ELR (cell line): ENCODE results near the gene FBLIM1.
A peak's percentile ranks its signal among the peaks of the same experiment; 100 is the strongest.

Experiments used
- DNase-seq: peaks from one replicate; pipeline ENCODE4 v3.0.0-alpha.2; 2015; ENCODE audit warnings: low read depth

The FBLIM1 gene

GRCh38 chr1:15730936-15731335 lies 27.7 kb upstream of the FBLIM1 start:
- DNase-seq, result no peak

DNA sequence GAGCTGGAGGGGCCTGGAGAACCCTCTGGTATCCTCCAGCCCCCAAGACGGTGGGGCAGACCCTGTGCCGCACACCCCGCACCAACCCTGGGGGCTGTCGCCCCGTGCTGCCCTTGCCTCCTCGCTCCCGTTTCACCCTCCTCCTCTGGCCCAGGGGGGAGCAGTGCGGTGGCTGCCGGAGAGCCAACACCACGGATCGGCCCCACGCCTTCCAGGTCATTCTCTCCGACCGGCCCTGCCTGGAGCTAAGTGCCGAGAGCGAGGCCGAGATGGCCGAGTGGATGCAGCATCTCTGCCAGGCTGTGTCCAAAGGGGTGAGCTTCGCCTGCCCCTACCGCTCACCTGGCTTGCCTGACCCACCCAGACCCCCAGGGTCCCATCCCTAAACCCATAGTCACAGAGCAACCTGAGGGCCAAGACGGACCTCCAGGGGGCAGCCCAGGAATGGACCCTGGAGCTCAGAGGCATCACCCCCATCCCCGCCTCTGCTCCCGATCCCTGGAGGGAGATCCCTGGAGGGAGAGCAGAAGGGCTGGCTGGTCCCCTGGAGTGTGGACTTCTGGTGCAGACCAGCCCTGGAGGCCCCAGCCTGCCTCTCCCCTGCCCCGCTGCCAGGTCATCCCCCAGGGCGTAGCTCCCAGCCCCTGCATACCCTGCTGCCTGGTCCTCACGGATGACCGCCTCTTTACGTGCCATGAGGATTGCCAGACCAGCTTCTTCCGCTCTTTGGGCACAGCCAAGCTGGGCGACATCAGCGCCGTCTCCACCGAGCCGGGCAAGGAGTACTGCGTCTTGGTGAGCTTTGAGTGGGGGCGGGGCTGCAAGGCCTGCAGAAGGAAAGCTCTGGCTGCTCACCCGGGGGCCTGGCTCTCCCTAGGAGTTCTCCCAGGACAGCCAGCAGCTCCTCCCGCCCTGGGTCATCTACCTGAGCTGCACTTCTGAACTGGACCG lies 26.6 kb upstream of the FBLIM1 start:
- DNase-seq, result no peak

GRCh38 chr1:15732686-15733081 lies 25.9 kb upstream of the FBLIM1 start:
- no peak for DNase-seq

DNA sequence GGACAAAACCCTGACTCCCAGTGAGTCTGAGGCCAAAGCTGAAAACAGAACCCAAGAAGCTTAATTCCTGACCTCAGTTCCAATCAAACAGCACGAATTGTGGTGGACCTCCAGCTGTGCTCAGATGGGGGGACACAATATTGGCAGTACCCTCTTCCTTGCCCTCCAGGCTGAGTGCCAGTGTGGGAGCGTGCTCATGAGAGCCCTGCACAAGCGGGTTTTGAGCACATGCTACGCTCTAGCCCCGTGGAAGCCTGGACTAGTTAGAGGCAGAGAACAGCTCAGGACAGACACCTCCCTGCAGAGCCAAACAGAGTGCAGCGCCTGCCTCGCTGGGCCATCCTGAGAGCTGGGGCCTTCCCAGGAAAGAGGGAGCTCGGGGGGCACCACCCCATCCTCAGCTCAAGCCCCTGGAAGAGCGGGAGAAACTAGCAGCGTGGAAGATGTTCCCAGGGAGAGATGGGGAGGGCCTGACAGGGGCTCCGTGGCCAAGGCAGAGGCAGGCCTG lies 25.3 kb upstream of the FBLIM1 start:
- no peak for DNase-seq

DNA sequence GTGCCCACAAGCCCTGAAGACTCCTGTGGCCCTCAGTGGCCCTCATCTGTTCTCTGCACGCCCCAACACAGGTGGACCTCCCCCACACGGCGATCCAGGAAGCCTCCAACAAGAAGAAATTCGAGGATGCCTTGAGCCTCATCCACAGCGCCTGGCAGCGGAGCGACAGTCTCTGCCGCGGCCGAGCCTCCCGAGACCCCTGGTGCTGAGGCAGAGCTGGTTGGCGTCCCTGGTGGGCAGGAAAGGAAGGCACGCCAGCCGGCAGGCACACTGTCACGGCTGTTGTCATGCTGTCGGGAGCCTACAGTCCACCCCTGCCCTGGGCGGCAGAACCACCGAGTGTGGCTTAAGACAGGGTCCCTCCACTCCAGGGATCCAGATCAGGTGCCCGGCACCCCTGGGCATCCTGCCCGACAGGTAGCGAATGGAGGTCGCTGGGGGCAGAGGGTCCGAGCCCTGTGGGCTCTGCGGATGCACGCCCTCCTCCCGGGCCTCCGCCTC lies 24.8 kb upstream of the FBLIM1 start:
- DNase-seq, result no peak

DNA sequence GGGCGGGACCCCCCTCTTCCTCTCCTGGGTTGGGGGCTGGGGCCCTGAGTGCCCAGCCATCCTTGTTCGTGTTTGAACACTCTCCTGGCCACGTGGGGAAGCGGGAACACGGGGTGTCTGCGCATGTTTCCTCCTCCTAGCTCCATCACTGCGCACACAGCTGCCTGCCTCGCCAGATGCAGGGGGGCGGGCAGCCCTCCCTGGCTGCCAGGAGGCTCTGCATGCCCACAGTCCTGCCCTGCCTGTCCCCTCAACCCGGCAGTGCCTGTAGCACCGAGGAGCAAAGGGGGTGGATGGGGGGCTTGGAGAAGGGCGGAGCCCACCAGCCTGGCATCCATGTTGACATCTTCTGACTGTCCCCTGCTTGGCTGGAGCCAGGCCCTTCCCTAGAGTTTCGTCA lies 24.3 kb upstream of the FBLIM1 start:
- DNase-seq, result no peak

DNA sequence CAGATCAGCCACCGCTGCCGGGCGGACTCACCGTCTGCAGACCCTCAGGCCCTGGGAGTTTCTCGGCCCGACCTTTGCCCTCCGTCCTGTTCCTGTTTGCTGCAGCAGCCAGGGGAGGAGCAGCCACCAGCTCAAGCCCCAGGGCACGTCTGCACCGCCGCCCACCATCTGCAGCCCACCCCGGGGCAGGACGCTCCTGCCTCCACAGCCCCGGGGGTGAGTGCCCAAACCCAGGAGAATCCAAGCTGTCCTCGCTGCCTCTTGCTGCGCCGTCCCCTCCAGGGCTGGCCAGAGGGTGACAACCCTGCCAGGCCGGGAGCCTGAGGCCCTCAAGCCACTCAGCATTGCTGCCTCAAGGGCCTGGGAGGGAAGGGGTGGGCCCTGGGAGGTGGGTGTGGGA lies 23.7 kb upstream of the FBLIM1 start:
- DNase-seq, result no peak

GRCh38 chr1:15735304-15736037 lies 23.1 kb upstream of the FBLIM1 start:
- DNase-seq, result no peak

- DNase-seq, result no peak
These were observed 22.3 kb upstream of the FBLIM1 start, which contains the start of gene SLC25A34 for GRCh38 chr1:15736038-15736891. SLC25A34 (plus strand) TSS chr1:15736258; CDS start chr1:15736486, 228 bp downstream.

DNA sequence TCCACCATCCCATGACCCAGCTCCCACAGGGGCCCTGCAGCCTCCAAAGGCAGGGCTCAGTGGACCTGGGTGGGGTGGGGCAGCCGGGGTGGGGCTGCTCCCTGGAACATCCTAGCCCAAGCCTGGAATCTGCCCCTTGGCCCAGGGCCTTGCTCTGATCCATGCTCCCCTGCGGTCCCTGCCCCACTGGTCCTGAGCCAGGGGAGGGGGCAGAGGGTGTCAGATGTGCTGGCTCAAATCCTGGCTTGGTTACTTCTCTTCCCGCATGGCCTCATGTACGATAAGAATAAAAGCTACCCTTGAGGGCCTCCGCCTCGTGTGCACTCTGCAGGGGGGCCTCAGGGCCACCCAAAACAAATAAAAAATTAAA lies 21.7 kb upstream of the FBLIM1 start:
- no peak for DNase-seq

DNA sequence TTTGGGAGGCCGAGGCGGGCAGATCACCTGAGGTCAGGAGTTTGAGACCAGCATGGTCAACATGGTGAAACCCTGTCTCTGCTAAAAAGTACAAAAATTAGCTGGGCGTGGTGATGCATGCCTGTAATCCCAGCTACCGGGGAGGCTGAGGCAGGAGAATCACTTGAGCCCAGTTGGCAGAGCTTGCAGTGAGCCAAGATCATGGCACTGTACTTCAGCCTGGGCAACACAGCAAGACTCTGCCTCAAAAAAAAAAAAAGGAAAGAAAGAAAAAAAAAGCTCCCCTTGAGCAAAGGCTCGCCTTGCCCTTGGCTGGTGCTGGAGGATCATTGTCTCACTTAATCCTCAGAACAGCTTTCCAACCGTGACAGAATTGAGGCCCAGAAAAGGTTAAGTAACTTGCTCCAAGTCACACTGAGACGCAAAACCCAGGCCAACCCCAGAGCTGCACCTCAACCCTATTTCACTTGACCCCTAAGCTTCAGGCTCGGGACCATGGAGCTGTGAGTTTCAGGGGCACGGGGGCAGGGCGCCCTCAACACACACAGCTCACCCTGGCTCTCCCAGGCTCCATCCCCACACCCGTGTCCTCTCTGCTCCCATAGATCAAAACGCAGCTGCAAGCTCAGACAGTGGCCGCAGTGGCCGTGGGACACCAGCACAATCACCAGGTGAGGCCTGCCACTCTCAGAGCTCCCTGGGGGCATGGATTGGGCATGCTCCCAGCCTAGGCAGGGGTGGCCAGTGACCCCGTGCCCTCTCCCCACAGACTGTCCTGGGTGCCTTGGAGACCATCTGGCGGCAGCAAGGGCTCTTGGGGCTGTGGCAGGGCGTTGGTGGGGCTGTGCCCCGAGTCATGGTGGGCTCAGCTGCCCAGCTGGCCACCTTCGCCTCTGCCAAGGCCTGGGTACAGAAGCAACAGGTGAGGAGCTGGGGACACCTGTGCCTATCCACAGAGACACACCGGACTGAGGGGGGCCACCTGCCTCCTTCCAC lies 21.0 kb upstream of the FBLIM1 start:
- DNase-seq, result no peak

- DNase-seq, result no peak
These were observed 20.0 kb upstream of the FBLIM1 start for GRCh38 chr1:15738416-15739113.

GRCh38 chr1:15739259-15739658 lies 19.3 kb upstream of the FBLIM1 start:
- no peak for DNase-seq

DNA sequence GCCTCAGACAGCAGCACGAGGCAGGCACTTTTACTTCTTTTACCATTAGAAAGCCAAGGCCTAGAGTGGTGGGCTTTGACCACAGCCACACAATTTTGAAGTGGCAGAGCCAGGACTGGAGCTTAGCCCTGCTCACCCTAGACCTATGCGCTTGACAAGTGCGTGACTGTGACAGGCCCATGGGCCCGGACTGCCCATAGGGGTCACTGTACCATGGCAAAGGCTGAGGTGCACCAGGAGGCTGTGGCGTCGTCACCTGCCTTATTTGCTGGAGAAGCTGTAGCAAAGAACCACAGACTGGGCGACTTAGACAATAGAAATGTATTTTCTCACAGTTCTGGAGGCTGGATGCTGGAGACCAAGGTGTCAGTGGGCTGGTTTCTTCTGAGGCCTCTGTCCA lies 18.9 kb upstream of the FBLIM1 start:
- DNase-seq, result no peak

DNA sequence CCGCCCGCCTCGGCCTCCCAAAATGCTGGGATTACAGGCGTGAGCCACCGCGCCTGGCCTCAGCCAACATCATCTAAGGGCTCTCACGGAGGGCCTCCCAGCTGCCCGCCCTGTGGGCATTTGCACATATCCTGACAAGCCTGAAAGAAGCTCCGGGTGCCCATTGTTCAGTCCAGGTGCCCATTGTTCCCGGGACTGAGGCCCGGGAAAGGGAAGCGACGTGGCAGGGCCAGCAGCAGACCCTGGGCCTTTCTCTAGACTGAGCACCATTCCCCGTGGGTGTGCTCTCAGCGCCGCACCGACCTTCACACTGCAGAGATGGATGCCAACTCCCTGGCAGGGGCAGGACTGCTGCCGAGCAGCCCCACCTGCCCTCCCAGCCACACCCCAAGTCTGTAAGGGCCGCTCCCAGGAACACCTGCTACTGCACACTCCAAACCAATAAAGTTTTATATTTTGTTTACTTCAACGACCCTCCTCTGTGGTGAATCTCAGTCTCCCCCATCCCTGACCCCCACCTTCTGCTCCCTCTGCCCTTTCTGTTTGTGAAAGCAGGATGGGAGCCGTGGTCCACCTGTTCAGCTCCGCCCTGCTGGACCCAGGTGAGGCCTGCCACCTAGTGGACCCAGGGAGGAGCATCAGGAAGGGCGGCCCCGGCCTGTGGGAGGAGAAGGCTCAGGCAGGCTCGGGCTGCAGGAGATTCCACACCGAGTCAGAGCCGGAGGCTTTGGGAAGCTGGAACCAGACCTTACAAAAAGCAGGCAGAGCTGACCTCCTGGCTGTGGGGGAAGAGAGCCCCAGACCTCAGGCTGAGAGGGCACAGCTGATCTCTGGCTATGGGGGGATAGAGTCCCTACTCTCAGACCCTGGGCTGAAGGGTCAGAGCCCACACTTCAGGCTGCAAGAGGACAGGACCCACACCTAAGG lies 17.4 kb upstream of the FBLIM1 start:
- DNase-seq, result peak; percentile 79

- no peak for DNase-seq
These were observed 16.2 kb upstream of the FBLIM1 start, which contains the start of gene TMEM82 for GRCh38 chr1:15742339-15742801. TMEM82 (plus strand) TSS chr1:15742499; CDS start chr1:15742560, 61 bp downstream.

GRCh38 chr1:15744122-15744679 lies 14.4 kb upstream of the FBLIM1 start:
- no peak for DNase-seq

DNA sequence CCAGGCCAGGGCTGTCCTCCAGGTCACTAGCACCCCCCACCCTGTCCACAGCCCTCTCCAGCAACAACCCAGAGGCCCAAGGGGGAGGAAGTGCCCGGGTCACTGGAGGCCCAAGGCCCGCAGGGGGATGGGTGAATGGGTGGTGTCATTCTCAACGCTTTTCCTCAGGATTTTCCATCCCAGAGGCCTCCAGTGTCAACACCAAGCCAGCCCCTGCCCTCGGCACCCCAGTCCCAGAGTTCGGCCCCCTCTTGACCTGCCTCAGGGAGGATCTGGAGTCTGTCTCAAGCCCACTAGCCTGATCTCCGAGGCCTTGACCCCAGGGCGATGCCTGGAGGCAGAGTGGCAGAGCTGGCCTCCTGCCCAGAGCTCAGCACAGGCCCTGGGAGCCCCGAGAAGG lies 11.2 kb upstream of the FBLIM1 start:
- no peak for DNase-seq
